AG04450 (cell line): ENCODE data around the gene TADA2B. TPM values are rescaled to one million over a fixed set of nuclear protein-coding genes. Genes with fewer than 3 reads are reported as not detected.
"Not testable (repeated sequence)": the region's sequence is repeated elsewhere in the genome, so short reads cannot be mapped to it uniquely, and the experiment has no call there.

Source experiments
- CTCF ChIA-PET: fragments of 300-600, 350-600 bp; formaldehyde crosslinking; extraction: SDS; loops from one replicate; lab custom pipeline; 2022; ENCODE audit warnings: antibody characterized with exemption, inconsistent platforms; lab: Charles Lee
- POLR2A ChIA-PET: fragments of 350-600 bp; formaldehyde crosslinking; extraction: SDS; loops from one replicate; lab custom pipeline; 2021; ENCODE audit warnings: antibody characterized with exemption, inconsistent platforms; lab: Yijun Ruan, JAX
- DNase-seq: peaks from one replicate; pipeline ENCODE4 v3.0.0-alpha.2; 2011; ENCODE audit warnings: low read depth, low spot score
- H3K27ac ChIP-seq: one replicate; pipeline ENCODE4 v1.5.1; 2012; ENCODE audit warnings: low read depth, low read length, control low read depth
- H3K27me3 ChIP-seq: one replicate; pipeline ENCODE4 v1.6.0; 2012; ENCODE audit warnings: low read length; ENCODE audit not compliant: control insufficient read depth, insufficient read depth
- H3K4me3 ChIP-seq: 2 replicates; pipeline ENCODE4 v1.5.1; 2011; ENCODE audit warnings: mild to moderate bottlenecking, low read depth, low read length, control low read depth
- H3K9me3 ChIP-seq: 2 replicates; pipeline ENCODE4 v1.5.1; 2012; ENCODE audit warnings: low read length; ENCODE audit not compliant: control insufficient read depth, insufficient read depth
- CTCF ChIP-seq: IDR thresholded peaks from 2 replicates; pipeline ENCODE4 v1.5.1; 2011; ENCODE audit warnings: low read depth, low read length, control low read depth, inconsistent platforms
- polyA plus RNA-seq: library from polyadenylated mRNA; depleted of rRNA; stranded (reverse); fragments of >200 nt; gene quantifications from 2 replicates; pipeline ENCODE4 v1.2.3, GENCODE V29; 2011

TADA2B gene
- polyA plus RNA-seq, 1 experiment, result 6.4 TPM

DNA sequence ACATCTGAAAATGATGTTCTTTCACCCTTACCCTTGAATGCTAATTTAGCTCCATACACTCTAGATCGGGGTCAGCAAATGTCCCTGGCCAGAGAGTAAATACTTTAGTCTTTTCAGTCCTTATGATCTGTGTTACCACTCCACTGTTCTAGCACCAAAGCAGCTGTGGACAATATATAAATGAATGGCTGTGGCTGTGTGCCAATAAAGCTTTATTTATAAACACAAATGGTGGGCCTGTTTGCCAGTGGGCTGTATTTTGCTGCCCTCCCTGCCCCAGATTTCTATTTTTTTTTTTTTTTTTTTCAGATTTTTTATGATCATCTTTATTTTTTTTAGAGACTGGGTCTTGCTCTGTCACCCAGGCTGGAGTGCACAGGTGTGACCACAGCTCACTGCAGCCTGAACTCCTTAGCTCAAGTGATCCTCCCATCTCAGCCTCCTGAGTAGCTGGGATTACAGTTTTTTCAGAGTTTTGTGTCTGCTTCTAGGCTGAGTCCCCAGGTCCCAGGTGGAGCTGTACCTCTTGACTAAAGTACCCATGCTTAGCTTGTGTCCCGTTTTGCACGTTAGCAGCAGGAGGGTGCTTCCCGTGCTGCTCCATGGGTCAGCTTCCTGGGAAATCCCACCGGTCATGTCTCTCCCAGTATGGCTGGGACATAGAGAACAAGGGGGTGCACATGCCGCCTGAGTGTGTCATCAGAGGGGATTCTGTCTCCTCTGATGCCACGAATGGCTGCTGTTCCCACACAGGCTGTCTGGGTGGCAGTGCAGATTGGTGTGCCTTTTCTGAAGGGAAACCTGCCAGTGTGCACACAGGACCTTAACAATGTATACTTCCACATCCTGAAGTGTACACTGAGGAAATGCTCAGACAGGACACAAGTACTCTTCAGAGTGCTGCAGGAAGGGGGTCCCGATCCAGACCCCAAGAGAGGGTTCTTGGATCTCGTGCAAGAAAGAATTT, 40.7 kb downstream of the TADA2B start:
- DNase-seq, result no peak
- no peak overlapping the region for H3K4me3 ChIP-seq
- peaks cover 4% of the 10 kb centered on the region for H3K9me3 ChIP-seq
- TF ChIP-seq CTCF, result no peak
- CTCF ChIA-PET, result interaction anchor here (0.7 to 1.9 kb wide), 6 partner anchors 11 to 539 kb away, joined by 3 to 15 read pairs (median 5); no protein-coding TSS in a partner anchor
- no peak overlapping the region for H3K27ac ChIP-seq
- peaks cover 34% of the 10 kb centered on the region for H3K27me3 ChIP-seq
- POLR2A ChIA-PET, result interaction anchor here (0.7 kb wide), 1 partner anchor 19 kb away, joined by 3 read pairs; no protein-coding TSS in a partner anchor

- not testable (repeated sequence) for DNase-seq, H3K27ac ChIP-seq, H3K4me3 ChIP-seq, H3K9me3 ChIP-seq
- POLR2A ChIA-PET, result interaction anchor here (0.6 kb wide), 1 partner anchor 1089 kb away, joined by 3 read pairs; no protein-coding TSS in a partner anchor
- H3K27me3 ChIP-seq, result peaks cover 40% of the 10 kb centered on the region
- CTCF ChIA-PET, result interaction anchor here (1.0 to 1.9 kb wide), 2 partner anchors 13 to 42 kb away, joined by 4 to 5 read pairs; a partner anchor contains a TSS
Measured at GRCh38 chr4:7084564-7084961, 41.4 kb downstream of the TADA2B start.

- TF ChIP-seq CTCF, result no peak
- CTCF ChIA-PET, result no interaction called here
Measured at GRCh38 chr4:7086384-7086783, 43.2 kb downstream of the TADA2B start.

DNA sequence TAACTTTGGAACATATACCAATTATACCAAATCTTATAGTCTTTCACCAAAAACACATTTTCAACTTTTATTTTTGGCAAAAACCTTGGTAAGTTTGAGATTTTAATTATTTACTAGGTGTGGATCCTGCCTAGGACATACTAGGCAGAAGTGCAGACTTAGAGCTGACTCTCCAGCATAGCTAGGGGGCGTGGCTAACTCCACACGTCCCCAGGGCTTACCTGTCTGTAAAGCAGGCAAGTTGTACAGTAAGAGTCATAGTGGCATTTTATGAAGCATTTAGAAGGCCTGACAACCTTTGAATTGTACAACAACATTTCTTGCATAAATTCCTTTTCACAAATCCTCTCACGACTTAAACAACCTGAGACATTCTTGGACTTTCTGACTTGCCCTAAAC, 43.9 kb downstream of the TADA2B start:
- ChIA-PET POLR2A (no interaction called here), CTCF (no interaction called here)
- Histone ChIP-seq H3K27me3 (peaks cover 50% of the 10 kb centered on the region), H3K4me3 (no peak overlapping the region), H3K27ac (no peak overlapping the region), H3K9me3 (peaks cover 4% of the 10 kb centered on the region)
- no peak for DNase-seq
- TF ChIP-seq CTCF, result no peak

More at GRCh38 chr4:7086384-7086783, 43.2 kb downstream of the TADA2B start:
- DNase-seq, result no peak
- POLR2A ChIA-PET, result no interaction called here
- Histone ChIP-seq H3K27me3 (peaks cover 53% of the 10 kb centered on the region), H3K4me3 (no peak overlapping the region), H3K27ac (no peak overlapping the region), H3K9me3 (peaks cover 4% of the 10 kb centered on the region)

DNA sequence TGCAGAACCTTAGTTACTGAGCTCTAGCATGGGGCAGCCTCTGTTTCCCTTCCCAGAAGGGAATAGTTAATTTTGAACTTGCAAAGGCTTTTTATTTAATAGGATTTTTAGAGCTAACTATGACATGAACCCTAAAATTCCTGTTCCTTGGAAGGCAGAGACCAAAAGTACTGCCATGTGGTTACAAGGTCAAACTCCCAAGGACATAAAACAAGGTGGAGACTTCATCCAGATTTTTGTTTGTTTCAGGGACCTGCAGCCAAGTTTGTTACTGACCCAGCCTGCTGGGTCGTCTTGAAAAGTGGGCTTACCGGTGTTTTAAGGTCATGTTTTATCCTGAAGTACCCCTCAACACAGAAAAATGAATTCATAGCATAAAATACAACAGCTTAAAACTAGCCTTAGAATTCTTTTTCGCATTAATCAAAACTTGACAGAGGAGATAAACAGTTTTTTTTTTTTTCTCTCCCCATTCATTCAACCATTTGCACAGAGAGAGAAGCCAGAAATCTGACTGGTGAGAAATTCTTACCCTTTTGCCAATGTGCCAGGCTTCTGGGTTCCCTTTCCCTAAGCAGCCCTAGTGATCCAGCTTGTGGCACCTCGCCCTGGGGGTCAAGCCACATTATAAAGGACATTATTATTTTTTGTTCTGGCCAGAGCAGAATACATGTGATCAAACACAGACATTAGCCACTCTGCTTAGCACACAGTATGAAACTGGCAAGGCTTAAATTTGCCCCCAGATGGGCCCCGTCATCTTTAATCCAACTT, 46.2 kb downstream of the TADA2B start:
- Histone ChIP-seq H3K4me3 (no peak overlapping the region), H3K27me3 (peaks cover 43% of the 10 kb centered on the region), H3K9me3 (peaks cover 4% of the 10 kb centered on the region), H3K27ac (no peak overlapping the region)
- ChIA-PET POLR2A (no interaction called here), CTCF (interaction anchor here (0.9 to 1.2 kb wide), 2 partner anchors 8 to 12 kb away, joined by 3 to 9 read pairs; no protein-coding TSS in a partner anchor)
- no peak for TF ChIP-seq CTCF
- DNase-seq, result no peak
